K562 (cell line): ENCODE data around the gene DPY19L3. TPM values are rescaled to one million over a fixed set of nuclear protein-coding genes. Genes with fewer than 3 reads are reported as not detected.
A peak's percentile ranks its signal among the peaks of the same experiment; 100 is the strongest.
"Not testable (repeated sequence)": the region's sequence is repeated elsewhere in the genome, so short reads cannot be mapped to it uniquely, and the experiment has no call there.

ENCODE experiments used
- ATAC-seq: fragments of 200-7000 bp; cut with Tn5 transposase; 3 replicates; pipeline ENCODE4 v1.9.1; 2020; ENCODE audit warnings: moderate library complexity
- BruUV-seq: library from RNA; stranded (reverse); fragments of 400-500 nt; replicated peaks from 2 replicates; lab custom pipeline; 2021; lab: Mats Ljungman, UMichigan
- CTCF ChIA-PET: fragments of 300-600 bp; formaldehyde crosslinking; extraction: SDS; loops from one replicate; lab custom pipeline; 2021; ENCODE audit warnings: low intra/inter-chr PET ratio; lab: Yijun Ruan, JAX
- POLR2A ChIA-PET: fragments of 300-600, 350-650 bp; sonication (Branson Sonifier 250); formaldehyde crosslinking; extraction: SDS; loops from one replicate; lab custom pipeline; 2021; ENCODE audit warnings: antibody characterized with exemption, inconsistent platforms; lab: Yijun Ruan, JAX
- DNase-seq, 4 experiments: peaks; one replicate each; pipeline versions ENCODE4 v3.0.0 to v3.0.0-alpha.2; 2011 to 2018; ENCODE audit warnings: low spot score in 3 of 4, mixed read lengths in 3 of 4; ENCODE audit errors: extremely low read depth in 1 of 4
- FAIRE-seq: peaks from 2 replicates; lab custom pipeline; 2011; peaks lifted over from hg19 to GRCh38; lab: Jason Lieb, UNC
- H2AFZ ChIP-seq: 2 replicates; pipeline ENCODE4 v1.6.0; 2011; ENCODE audit warnings: low read depth, low read length, control low read depth, inconsistent platforms
- H3K27ac ChIP-seq: fragments of 200-600 bp; 3 replicates; pipeline ENCODE4 v1.8.0; 2011; ENCODE audit warnings: low read depth, mild to moderate bottlenecking, control low read depth, inconsistent platforms, low read length, moderate library complexity, mixed read lengths; ENCODE audit errors: extremely low read depth
- H3K27me3 ChIP-seq, 2 experiments: fragments of 300-600 bp in 1 of 2; 2 replicates in 1 of 2; 3 replicates in 1 of 2; pipeline versions ENCODE4 v1.6.0 to v1.8.0; 2011; ENCODE audit warnings: inconsistent platforms in 2 of 2, low read length in 2 of 2, mild to moderate bottlenecking in 1 of 2, mixed read lengths in 1 of 2, moderate library complexity in 1 of 2; ENCODE audit not compliant: control insufficient read depth in 2 of 2, insufficient read depth in 2 of 2
- H3K36me3 ChIP-seq: fragments of 300-600 bp; 3 replicates; pipeline ENCODE4 v1.8.0; 2011; ENCODE audit warnings: mild to moderate bottlenecking, low read length, inconsistent platforms; ENCODE audit not compliant: control insufficient read depth, insufficient read depth
- H3K4me1 ChIP-seq, 2 experiments: fragments of 200-600 bp in 1 of 2; replicated peaks in 1 of 2; 2 replicates in 1 of 2; 3 replicates in 1 of 2; pipeline versions ENCODE4 v1.5.1 to v1.8.0; 2011; ENCODE audit warnings: inconsistent platforms in 2 of 2, low read length in 2 of 2, mild to moderate bottlenecking in 1 of 2, mixed read lengths in 1 of 2, moderate library complexity in 1 of 2; ENCODE audit not compliant: control insufficient read depth in 2 of 2, insufficient read depth in 2 of 2
- H3K4me2 ChIP-seq: 2 replicates; pipeline ENCODE4 v1.6.1; 2011; ENCODE audit warnings: low read length, control low read depth, inconsistent platforms, mixed read lengths; ENCODE audit not compliant: insufficient read depth
- H3K4me3 ChIP-seq: fragments of 200-600 bp; sonication (generic), shearing (Covaris generic); 2 replicates; pipeline ENCODE4 v1.5.1; 2016; ENCODE audit warnings: control low read depth, inconsistent platforms
- H3K79me2 ChIP-seq: fragments of 200-600 bp; 3 replicates; pipeline ENCODE4 v1.8.0; 2011; ENCODE audit warnings: low read length, inconsistent platforms; ENCODE audit not compliant: control insufficient read depth, insufficient read depth
- H3K9ac ChIP-seq, 2 experiments: 2 replicates each; pipeline versions ENCODE4 v1.6.0 to v1.6.1; 2011; ENCODE audit warnings: low read depth in 2 of 2, low read length in 2 of 2, control low read depth in 1 of 2, inconsistent platforms in 1 of 2, mild to moderate bottlenecking in 1 of 2, mixed read lengths in 1 of 2; ENCODE audit not compliant: insufficient read depth in 1 of 2
- H3K9me1 ChIP-seq: one replicate; pipeline ENCODE4 v1.6.0; 2011; ENCODE audit warnings: inconsistent platforms, mild to moderate bottlenecking, low read length, moderate library complexity; ENCODE audit not compliant: control insufficient read depth, insufficient read depth
- H3K9me3 ChIP-seq: replicated peaks from 2 replicates; pipeline ENCODE4 v1.5.1; 2011; ENCODE audit warnings: low read depth, low read length, inconsistent platforms; ENCODE audit not compliant: control insufficient read depth, insufficient read depth
- H4K20me1 ChIP-seq: replicated peaks from 2 replicates; pipeline ENCODE4 v1.6.1; 2011; ENCODE audit warnings: low read length, inconsistent platforms, mixed read lengths; ENCODE audit not compliant: control insufficient read depth, insufficient read depth
- CC2D1A ChIP-seq: fragments of 450-650 bp; IDR thresholded peaks from 2 replicates; pipeline ENCODE4 v1.6.1; 2017; ENCODE audit warnings: mild to moderate bottlenecking
- EHMT2 ChIP-seq: fragments of 450-650 bp; IDR thresholded peaks from 2 replicates; pipeline ENCODE4 v1.6.1; 2018; ENCODE audit warnings: antibody characterized with exemption
- MEF2A ChIP-seq: IDR thresholded peaks from 2 replicates; pipeline ENCODE4 v1.6.1; 2011; ENCODE audit warnings: low read depth, mild to moderate bottlenecking, low read length, moderate library complexity; ENCODE audit not compliant: control insufficient read depth
- NFATC3 ChIP-seq: fragments of 450-650 bp; IDR thresholded peaks from 2 replicates; pipeline ENCODE4 v1.6.1; 2017; ENCODE audit warnings: mild to moderate bottlenecking
- RAD21 ChIP-seq, 2 experiments: fragments of 250-450 bp in 1 of 2; fragments of 450-650 bp in 1 of 2; sonication (Bioruptor Pico) in 1 of 2; formaldehyde crosslinking in 1 of 2; IDR thresholded peaks in 1 of 2; conservative IDR thresholded peaks in 1 of 2; 2 replicates each; pipeline versions ENCODE4 v1.4.0 to v1.8.0; 2020 to 2022; ENCODE audit warnings: mild to moderate bottlenecking in 2 of 2, moderate library complexity in 1 of 2
- ZFX ChIP-seq: sonication (generic); formaldehyde crosslinking; IDR thresholded peaks from 2 replicates; pipeline ENCODE4 v1.8.0; 2022; ENCODE audit warnings: mild to moderate bottlenecking, missing genetic modification reagents, moderate library complexity
- WGBS: fragments of 100-300 bp; shearing (Covaris generic); methylation state at CpG from one replicate; pipeline ENCODE4 v1.1.6; 2016; ENCODE audit warnings: low coverage, mixed read lengths; ENCODE audit not compliant: insufficient coverage; ENCODE audit errors: missing lambda C conversion rate; 5-methylcytosine and 5-hydroxymethylcytosine counted together
- in situ Hi-C: fragments of 300-500 bp; cut with MboI; formaldehyde crosslinking; loops from 4 replicates; pipeline ENCODE4 v1.15.0; 2018; ENCODE audit warnings: inconsistent platforms, mixed read lengths
- intact Hi-C: fragments of 100-400 bp; cut with micrococcal nuclease; formaldehyde crosslinking; loops from 2 replicates; pipeline ENCODE4 v1.14.2; 2022
- polyA plus RNA-seq, 8 experiments: library from polyadenylated mRNA; depleted of rRNA in 4 of 8; stranded (reverse) in 5 of 8; unstranded in 3 of 8; fragments of >200 nt; fragmentation: Nextera tagmentation in 2 of 8; fragmentation: Illumina TruSeq in 1 of 8; extraction: Ambion mirVana in 2 of 8; extraction: Trizol in 1 of 8; gene quantifications; 2 replicates each; pipeline versions ENCODE4 v1.2.1 to v1.2.3, GENCODE V29; 2011 to 2014; ENCODE audit warnings: inconsistent platforms in 1 of 8, missing spikeins in 1 of 8
- total RNA-seq, 7 experiments: library from RNA; depleted of rRNA in 6 of 7; stranded (reverse); fragments of >200 nt in 6 of 7; fragmentation: Illumina TruSeq in 2 of 7; extraction: Trizol in 2 of 7; gene quantifications; 2 replicates each; pipeline versions ENCODE4 v1.2.1 to v1.2.3, GENCODE V29; 2011 to 2021; ENCODE audit warnings: low replicate concordance in 1 of 7
- TF ChIP-seq, protein P1 (sequence below), 3 experiments: IDR thresholded peaks in 2 of 3; conservative IDR thresholded peaks in 1 of 3; 2 replicates each; pipeline ENCODE4 v1.5.1; 2011 to 2012; ENCODE audit warnings: low read length in 3 of 3, mild to moderate bottlenecking in 3 of 3, control low read depth in 2 of 3, improper control_type of control experiment in 1 of 3, inconsistent platforms in 1 of 3, low read depth in 1 of 3, mixed read lengths in 1 of 3, moderate library complexity in 1 of 3; ENCODE audit not compliant: insufficient read depth in 2 of 3
- TF ChIP-seq, protein P2 (sequence below): sonication (generic); formaldehyde crosslinking; IDR thresholded peaks from 2 replicates; pipeline ENCODE4 v1.8.1; 2023; ENCODE audit warnings: mild to moderate bottlenecking, missing genetic modification reagents

DPY19L3 gene
- total and polyA plus RNA-seq, 9 of the 15 experiments (the other 6 are each of a cell fraction or from before 2014, with no cell fraction given) = 4.7 to 39.2 (median 22.0) TPM

DNA sequence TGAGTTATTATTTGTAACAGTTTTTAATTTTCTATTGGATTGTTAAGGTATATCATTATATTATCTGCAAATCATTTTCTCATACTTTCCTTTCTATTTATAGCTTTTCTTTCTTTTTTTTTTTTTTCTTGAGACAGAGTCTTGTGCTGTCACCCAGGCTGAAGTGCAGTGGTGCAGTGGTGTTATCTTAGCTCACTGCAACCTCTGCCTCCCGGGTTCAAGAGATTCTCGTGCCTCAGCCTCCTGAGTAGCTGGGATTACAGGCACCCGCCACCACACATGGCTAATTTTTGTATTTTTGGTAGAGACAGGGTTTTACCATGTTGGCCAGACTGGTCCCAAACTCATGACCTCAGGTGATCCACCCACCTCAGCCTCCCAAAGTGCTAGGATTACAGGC, 31.2 kb upstream of the DPY19L3 start:
- intact Hi-C loops, H3K9me1 ChIP-seq, BruUV-seq, DNase-seq, in situ Hi-C loops, H3K9me3 ChIP-seq, H4K20me1 ChIP-seq, H3K4me3 ChIP-seq, H3K27me3 ChIP-seq, FAIRE-seq: not testable (repeated sequence)
- Histone ChIP-seq H3K9ac (peak overlapping the region in 1 of 2 experiments; percentile 62; a peak in 2 of 4 replicates), H3K36me3 (peaks cover 71% of the 10 kb centered on the region), H3K4me1 (peaks cover 4 to 28% of the 10 kb centered on the region in 2 experiments; a peak in 4 of 5 replicates), H3K79me2 (peaks cover 38% of the 10 kb centered on the region), H3K4me2 (peak overlapping the region; percentile 67; the same call in 1 of the 2 replicates), H2AFZ (peak overlapping the region; percentile 56; the same call in 1 of the 2 replicates), H3K27ac (peak overlapping the region; percentile 93)
- ChIA-PET CTCF (interaction anchor here (0.7 kb wide), 1 partner anchor 85 kb away, joined by 4 read pairs; no protein-coding TSS in a partner anchor), POLR2A (interaction anchor here (0.6 to 1.6 kb wide), 5 partner anchors 11 to 87 kb away, joined by 3 to 5 read pairs (median 4); no protein-coding TSS in a partner anchor)
- ATAC-seq = peak; percentile 20; the same call in 1 of the 3 replicates
- TF ChIP-seq EHMT2 = 0 out of 2 replicates have a peak, but pooled peaks have one; percentile 9
- peak; percentile 31; the same call in 1 of the 2 replicates for TF ChIP-seq MEF2A
- TF ChIP-seq ZFX (CRISPR knock-in tag) = 0 out of 2 replicates have a peak, but pooled peaks have one; percentile 26
- TF ChIP-seq NFATC3 = peak; percentile 82; the same call in 1 of the 2 replicates
- 33% methylated on average over 2 of the region's 3 CpGs for WGBS

DNA sequence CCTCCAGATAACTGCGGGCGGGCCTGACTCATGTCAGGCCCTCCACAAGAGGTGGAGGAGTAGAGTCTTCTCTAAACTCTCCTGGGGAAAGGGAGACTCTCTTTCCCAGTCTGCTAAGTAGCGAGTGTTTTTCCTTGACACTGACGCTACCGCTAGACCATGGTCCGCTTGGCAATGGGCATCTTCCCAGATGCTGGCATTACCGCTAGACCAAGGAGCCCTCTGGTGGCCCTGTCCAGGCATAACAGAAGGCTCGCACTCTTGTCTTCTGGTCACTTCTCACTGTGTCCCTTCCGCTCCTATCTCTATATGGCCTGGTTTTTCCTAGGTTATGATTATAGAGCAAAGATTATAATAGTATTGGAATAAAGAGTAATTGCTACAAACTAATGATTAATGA, 28.5 kb upstream of the DPY19L3 start:
- peaks cover 71% of the 10 kb centered on the region for H3K36me3 ChIP-seq
- not testable (repeated sequence) for H3K9me1 ChIP-seq, H3K27ac ChIP-seq
- 0 out of 2 replicates have a peak, but pooled peaks have one; percentile 38 for TF ChIP-seq CC2D1A
- TF ChIP-seq, protein P1, sequence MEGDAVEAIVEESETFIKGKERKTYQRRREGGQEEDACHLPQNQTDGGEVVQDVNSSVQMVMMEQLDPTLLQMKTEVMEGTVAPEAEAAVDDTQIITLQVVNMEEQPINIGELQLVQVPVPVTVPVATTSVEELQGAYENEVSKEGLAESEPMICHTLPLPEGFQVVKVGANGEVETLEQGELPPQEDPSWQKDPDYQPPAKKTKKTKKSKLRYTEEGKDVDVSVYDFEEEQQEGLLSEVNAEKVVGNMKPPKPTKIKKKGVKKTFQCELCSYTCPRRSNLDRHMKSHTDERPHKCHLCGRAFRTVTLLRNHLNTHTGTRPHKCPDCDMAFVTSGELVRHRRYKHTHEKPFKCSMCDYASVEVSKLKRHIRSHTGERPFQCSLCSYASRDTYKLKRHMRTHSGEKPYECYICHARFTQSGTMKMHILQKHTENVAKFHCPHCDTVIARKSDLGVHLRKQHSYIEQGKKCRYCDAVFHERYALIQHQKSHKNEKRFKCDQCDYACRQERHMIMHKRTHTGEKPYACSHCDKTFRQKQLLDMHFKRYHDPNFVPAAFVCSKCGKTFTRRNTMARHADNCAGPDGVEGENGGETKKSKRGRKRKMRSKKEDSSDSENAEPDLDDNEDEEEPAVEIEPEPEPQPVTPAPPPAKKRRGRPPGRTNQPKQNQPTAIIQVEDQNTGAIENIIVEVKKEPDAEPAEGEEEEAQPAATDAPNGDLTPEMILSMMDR (IDR thresholded peaks at IDR 0.05 in 2 of 3, conservative IDR thresholded peaks at IDR 0.05 in 1 of 3; ENCODE audit: insufficient read depth in 2 of 3, low read depth in 1 of 3, low read length in 3 of 3) = peak; percentile 42 to 44 (median 43); a peak in 5 of 6 replicates
- TF ChIP-seq, protein P2, sequence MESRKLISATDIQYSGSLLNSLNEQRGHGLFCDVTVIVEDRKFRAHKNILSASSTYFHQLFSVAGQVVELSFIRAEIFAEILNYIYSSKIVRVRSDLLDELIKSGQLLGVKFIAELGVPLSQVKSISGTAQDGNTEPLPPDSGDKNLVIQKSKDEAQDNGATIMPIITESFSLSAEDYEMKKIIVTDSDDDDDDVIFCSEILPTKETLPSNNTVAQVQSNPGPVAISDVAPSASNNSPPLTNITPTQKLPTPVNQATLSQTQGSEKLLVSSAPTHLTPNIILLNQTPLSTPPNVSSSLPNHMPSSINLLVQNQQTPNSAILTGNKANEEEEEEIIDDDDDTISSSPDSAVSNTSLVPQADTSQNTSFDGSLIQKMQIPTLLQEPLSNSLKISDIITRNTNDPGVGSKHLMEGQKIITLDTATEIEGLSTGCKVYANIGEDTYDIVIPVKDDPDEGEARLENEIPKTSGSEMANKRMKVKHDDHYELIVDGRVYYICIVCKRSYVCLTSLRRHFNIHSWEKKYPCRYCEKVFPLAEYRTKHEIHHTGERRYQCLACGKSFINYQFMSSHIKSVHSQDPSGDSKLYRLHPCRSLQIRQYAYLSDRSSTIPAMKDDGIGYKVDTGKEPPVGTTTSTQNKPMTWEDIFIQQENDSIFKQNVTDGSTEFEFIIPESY = peak; percentile 100
- peak in 1 of 2 experiments; percentile 58; a peak in 2 of 4 replicates for TF ChIP-seq RAD21 (CRISPR knock-in tag; conservative IDR thresholded peaks at IDR 0.05 in 1 of 2, IDR thresholded peaks at IDR 0.05 in 1 of 2)
- TF ChIP-seq, all 486 proteins: peak for 4; not testable (repeated sequence) for 482
- Histone ChIP-seq H3K4me1 (peaks cover 4 to 26% of the 10 kb centered on the region in 2 experiments; a peak in 4 of 5 replicates), H3K79me2 (peaks cover 20% of the 10 kb centered on the region)
- H3K4me2 ChIP-seq, H3K4me3 ChIP-seq, DNase-seq, H3K27me3 ChIP-seq, ATAC-seq, H3K9ac ChIP-seq, FAIRE-seq, H4K20me1 ChIP-seq, intact Hi-C loops, H2AFZ ChIP-seq, H3K9me3 ChIP-seq, BruUV-seq, in situ Hi-C loops: not testable (repeated sequence)
- WGBS = 93% methylated on average over 7 of the region's 9 CpGs
- CTCF ChIA-PET = interaction anchor here (0.6 to 0.9 kb wide), 2 partner anchors 37 to 89 kb away, joined by 3 read pairs; no protein-coding TSS in a partner anchor
- POLR2A ChIA-PET = interaction anchor here (2.1 kb wide), 1 partner anchor 10 kb away, joined by 7 read pairs; no protein-coding TSS in a partner anchor
